ENCODE measurements around the gene ATP10B.

Gene ATP10B

GRCh38 chr5:160692271-160692670 lies 159.7 kb downstream of the ATP10B start:
- no peak for DNase-seq (ENCODE audit: low read depth in 1 of 2, low spot score in 1 of 2)

GRCh38 chr5:160685695-160686094 lies 166.3 kb downstream of the ATP10B start:
- DNase-seq (ENCODE audit: low read depth in 1 of 2, low spot score in 1 of 2): no peak

GRCh38 chr5:160685219-160685618 lies 166.8 kb downstream of the ATP10B start:
- no peak for DNase-seq (ENCODE audit: low read depth in 1 of 2, low spot score in 1 of 2)

GRCh38 chr5:160679567-160680309 lies 172.3 kb downstream of the ATP10B start:
- no peak for DNase-seq (ENCODE audit: low read depth in 1 of 2, low spot score in 1 of 2)

GRCh38 chr5:160675988-160676387 lies 176.0 kb downstream of the ATP10B start:
- no peak for DNase-seq (ENCODE audit: low read depth in 1 of 2, low spot score in 1 of 2)

GRCh38 chr5:160674901-160675300 lies 177.1 kb downstream of the ATP10B start:
- DNase-seq (ENCODE audit: low read depth in 1 of 2, low spot score in 1 of 2): no peak

GRCh38 chr5:160672521-160672920 lies 179.5 kb downstream of the ATP10B start:
- DNase-seq (ENCODE audit: low read depth in 1 of 2, low spot score in 1 of 2): no peak

- DNase-seq (ENCODE audit: low read depth in 1 of 2, low spot score in 1 of 2): no peak
Observed at GRCh38 chr5:160668356-160668755, 183.7 kb downstream of the ATP10B start.

GRCh38 chr5:160667160-160667559 lies 184.9 kb downstream of the ATP10B start:
- DNase-seq (ENCODE audit: low read depth in 1 of 2, low spot score in 1 of 2): no peak

GRCh38 chr5:160665460-160665859 lies 186.6 kb downstream of the ATP10B start:
- no peak for DNase-seq (ENCODE audit: low read depth in 1 of 2, low spot score in 1 of 2)

GRCh38 chr5:160660132-160660531 lies 191.9 kb downstream of the ATP10B start:
- no peak for DNase-seq (ENCODE audit: low read depth in 1 of 2, low spot score in 1 of 2)

GRCh38 chr5:160657622-160658458 lies 194.2 kb downstream of the ATP10B start:
- DNase-seq (ENCODE audit: low read depth in 1 of 2, low spot score in 1 of 2): no peak

- no peak for DNase-seq (ENCODE audit: low read depth in 1 of 2, low spot score in 1 of 2)
Observed at GRCh38 chr5:160657068-160657507, 194.9 kb downstream of the ATP10B start.

- no peak for DNase-seq (ENCODE audit: low read depth in 1 of 2, low spot score in 1 of 2)
Observed at GRCh38 chr5:160655717-160656116, 196.3 kb downstream of the ATP10B start.

- no peak for DNase-seq (ENCODE audit: low read depth in 1 of 2, low spot score in 1 of 2)
Observed at GRCh38 chr5:160651692-160652645, 200.0 kb downstream of the ATP10B start.

- no peak for DNase-seq (ENCODE audit: low read depth in 1 of 2, low spot score in 1 of 2)
Observed at GRCh38 chr5:160649304-160649703, 202.7 kb downstream of the ATP10B start.

- no peak for DNase-seq (ENCODE audit: low read depth in 1 of 2, low spot score in 1 of 2)
Observed at GRCh38 chr5:160646033-160646432, 206.0 kb downstream of the ATP10B start.

GRCh38 chr5:160643616-160644240 lies 208.3 kb downstream of the ATP10B start:
- DNase-seq (ENCODE audit: low read depth in 1 of 2, low spot score in 1 of 2): no peak

- no peak for DNase-seq (ENCODE audit: low read depth in 1 of 2, low spot score in 1 of 2)
Observed at GRCh38 chr5:160641405-160641804, 210.6 kb downstream of the ATP10B start.

GRCh38 chr5:160640406-160640805 lies 211.6 kb downstream of the ATP10B start:
- no peak for DNase-seq (ENCODE audit: low read depth in 1 of 2, low spot score in 1 of 2)
